IPS-NIHi11 (cell line): ENCODE results near the gene ASCL5.

Source experiments
- DNase-seq: peaks from one replicate; pipeline ENCODE4 v3.0.0; 2012; ENCODE audit warnings: mixed read lengths, low spot score

ASCL5 gene

DNA sequence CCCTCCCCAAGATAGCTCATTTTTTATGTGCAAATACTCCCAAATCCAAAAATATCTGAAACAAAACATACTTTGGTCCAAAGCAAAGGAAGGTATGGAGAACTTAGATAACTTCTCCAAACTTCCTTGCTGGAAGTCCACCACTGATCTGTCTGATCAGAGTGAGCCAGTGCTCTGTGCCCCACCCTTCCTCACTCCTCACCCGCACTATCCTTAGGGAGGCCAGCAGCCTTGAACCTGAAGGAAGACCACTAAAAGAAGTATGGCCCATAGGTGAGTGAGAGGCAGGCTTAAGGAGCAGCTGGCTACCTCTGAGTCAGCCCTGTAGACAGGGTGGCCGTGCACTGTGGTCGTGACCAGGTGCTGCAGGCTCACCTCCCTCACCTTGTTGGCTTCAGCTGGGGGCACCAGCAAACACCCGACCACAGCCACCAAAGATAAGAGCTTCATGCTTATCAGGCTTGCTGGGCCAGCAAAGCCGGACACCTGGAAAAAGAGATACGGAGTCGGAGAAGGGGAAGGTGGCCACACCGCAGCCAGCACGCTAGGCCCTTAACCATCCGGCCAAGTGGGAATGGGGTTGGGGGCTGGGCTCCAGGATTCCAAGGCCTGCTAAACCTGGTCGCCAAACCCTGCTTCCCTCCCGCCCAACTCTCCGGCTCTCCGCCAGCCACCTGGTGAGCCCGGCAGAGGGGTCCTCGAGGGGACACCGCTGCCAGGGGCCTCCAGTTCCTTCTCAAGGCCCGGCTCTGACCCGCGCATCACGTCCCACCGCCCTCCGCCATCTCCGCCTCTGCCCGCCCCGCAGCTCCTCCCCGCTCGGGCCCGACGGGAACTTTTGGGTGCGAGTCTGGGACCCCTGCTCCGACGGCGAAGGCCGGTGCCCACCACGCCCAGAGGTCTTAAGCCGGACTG is 26.7 kb upstream of the ASCL5 start:
- DNase-seq: no peak

DNA sequence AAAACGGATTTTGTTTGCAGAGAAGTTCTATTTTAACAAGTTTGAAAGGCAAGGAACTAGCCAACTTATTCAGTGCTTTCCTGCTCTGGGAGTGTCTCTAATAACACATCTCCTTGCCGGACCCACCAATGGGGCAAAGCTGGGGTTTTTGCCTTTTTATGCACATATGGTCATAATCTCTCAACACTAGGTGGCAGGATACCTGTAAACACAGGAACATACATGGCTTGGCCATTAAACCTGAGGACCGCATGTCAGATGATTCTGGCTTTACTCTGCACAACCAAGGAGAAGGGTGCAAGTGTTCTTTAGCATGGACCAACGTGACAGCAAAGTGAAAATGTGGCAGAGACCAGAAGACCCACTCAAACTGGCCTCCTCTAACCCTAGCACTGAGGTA is 22.4 kb upstream of the ASCL5 start:
- DNase-seq: peak; percentile 80

DNA sequence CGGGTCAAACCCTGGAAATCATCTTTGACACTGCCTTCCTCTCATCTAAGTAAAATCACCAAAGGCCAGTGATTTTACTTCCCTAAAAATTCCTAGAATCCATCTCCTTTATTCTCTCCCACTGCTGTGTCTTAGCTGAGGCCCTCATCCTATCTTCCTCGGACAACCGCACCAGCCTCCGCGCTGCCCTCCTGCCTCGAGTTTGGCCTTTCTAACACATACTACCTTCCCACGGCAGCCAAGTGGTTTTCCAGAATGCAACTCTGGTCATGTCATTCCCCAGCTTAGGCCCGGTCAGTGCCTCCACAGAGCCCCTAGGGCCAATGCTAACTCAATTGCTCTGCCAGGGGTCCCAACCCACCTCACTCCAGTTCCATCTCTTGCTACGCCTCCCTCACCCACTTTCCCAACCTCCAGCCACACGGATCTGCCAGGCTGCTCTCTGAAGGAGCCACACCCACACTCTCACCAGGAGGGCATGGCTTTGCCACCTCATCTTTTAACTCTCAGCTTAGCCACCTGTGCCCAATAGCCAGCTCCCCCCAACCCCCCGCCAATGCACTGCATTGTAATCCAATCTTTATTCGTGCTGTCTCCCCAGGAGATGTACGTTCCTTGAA is 20.5 kb upstream of the ASCL5 start:
- no peak for DNase-seq

DNA sequence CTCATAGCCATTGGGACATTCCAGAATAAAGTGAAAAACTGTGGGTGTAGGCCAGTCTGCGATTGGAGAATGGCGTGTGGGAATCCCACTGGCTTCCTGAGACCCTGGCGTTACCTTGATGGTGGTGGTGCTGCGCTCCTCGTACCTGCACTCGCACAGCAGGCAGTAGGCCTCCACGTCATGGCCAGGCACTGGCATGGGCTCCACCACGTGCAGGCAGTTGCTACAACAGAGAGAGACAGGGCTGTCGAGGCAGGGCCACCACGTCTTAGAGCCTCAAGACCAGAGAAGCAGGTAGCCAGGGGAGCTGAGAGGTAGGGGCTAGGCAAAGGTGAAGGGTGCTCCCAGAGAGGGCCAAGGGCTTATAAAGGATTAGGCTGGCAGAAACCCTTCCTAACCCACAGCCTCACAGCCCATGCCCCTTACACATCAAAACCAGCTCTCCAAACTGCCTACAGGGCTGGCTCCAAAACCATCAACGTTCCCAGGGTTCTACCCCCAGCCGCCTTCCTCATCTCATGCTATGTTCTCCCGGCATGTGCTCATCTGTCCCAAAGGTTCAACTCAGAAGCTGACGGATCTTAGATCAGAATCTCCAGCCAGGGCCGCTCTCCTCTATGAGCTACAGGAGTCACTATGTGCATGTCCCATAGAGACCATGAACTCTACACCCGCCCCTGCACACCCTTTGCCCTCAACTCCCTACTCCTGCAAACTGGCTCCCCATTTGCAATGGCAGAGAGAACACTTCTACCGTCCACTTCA is 19.8 kb upstream of the ASCL5 start:
- DNase-seq: no peak

DNA sequence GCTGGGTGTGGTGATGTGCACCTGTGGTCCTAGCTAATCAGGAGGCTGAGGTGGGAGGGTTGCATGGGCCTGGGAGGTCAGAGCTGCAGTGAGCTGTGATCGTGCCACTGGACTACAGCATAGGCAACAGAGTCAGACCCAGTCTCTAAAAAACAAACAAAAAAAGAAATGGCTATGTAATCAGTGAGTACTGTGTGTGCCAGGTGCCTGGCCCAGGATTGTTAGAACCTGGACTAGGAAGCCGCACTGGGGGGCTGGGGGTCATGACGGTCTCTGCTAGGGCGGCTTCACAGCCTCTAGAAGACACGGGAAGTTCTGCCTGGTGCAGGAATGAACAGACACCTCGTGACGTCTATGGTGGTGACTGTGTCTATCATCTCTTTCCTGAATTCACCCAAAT is 18.8 kb upstream of the ASCL5 start:
- no peak for DNase-seq

DNA sequence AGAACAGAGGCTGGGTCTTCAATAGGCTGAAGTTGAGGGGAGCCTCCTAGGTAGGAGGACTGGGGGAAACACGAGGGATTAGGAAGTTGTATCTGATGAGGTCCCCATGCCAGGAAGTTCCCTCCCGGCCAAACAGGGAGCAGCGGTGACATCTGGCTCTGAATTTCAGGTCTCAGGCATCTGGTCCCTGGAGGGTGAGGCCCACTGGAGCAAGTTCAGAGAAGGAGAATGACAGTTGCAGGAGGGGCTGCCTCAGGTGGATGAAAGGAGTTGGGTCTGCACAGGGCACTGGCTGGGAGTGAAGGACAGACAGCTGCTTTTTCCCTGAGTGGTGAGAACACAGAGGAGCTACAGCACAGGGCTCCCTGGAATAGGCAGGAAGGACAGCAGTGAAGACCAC is 18.1 kb upstream of the ASCL5 start:
- no peak for DNase-seq

DNA sequence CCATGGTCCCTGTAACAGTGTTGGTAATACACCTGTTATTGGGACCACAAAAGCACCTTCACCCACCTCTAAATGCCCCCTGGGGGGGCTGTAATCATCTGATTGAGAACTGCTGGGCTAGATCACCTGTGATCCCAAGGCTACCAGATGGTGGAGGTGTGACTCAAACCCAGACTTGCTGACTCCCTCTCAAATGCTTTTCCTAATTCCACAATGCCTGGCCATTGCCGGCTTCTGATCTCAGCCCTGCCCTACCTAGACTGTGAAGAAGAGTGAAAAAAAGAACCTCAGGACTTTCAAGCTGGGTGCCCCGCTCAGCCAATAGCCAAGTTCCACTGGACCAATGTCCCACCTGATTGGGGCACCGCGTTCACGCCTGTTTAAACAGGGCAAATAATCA is 17.7 kb upstream of the ASCL5 start:
- DNase-seq: no peak

DNA sequence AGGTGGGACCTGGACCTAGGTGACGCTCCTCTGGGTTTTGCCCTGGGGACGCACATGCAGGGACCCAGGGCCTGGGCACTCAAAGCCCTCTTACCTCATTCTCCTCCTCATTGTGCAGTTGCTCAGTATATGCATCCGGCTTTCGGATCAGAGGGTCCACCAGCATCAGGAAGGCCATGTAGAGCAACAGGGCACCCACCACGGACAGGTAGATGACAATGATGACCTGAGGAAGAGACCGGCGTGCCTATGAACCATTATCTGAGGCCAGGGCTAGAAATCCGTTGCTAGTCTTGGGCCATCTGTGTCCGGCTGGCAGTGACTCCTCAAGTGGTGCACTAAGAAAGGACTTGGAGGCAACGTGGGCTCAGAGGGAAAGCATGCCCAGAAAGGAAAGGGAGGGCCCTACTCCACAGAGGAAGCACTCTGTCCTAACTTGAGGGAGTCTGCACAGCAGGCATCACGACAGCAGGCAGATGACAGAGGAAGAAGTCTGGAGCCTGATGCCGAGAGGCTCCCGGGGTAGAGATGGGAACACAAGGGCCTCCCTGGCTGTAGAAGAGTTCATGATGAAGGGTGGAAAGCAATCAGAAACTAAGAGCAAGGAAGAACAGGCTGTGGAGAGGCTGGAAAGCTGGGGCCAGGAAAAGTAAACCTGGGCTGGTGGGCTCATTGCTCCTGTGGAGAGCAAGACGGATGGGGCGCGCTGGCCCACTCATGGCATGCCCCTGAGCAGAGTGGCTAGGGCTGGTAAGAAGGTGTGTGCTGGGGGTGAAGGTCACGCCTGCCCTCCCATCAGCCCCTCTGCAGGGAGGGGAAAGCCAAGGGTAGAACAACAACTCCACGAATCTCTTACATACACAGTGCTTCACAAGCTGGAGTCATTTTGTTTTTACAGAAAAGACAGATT is 17.0 kb upstream of the ASCL5 start:
- no peak for DNase-seq

DNA sequence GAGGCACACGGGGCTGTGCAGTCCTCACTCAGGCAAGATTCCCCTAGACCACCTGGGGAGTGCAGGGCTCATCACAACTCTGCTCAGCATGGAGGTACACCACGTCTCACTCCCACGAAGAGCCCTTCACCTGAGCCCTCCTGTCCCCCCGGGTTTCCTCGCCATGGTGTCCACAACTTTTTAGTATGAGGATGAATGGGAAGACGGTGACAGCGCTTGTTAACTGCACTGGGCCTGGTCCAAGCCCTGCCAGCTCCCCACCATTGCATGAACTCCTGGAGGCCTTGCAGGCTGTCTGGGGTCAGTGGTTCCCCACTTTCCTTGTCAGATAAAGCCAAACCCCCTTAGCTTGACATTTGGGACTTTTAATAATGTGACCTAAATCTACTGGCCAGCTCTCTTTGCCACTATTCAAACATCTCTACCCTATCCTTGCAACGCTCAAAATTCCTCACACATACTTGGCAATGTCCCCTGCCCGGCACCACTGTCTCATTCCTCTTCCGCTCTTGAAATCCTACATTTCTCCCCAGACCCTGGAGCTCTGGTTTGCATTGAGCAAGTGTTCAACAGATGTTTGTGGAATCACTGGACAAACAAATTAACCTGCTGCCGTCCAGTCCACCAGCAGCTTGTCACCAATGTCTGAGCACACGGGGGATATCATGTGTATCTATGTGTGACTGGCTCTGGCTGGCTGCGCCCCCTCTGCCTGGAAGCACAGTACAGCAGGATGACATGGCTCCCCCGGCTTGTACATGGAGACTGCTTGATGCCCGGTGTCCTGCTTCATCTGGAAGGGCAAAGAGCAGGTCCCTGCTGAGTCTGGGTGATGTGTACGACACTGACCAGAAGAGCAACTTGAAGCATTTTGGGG is 16.1 kb upstream of the ASCL5 start:
- no peak for DNase-seq

DNA sequence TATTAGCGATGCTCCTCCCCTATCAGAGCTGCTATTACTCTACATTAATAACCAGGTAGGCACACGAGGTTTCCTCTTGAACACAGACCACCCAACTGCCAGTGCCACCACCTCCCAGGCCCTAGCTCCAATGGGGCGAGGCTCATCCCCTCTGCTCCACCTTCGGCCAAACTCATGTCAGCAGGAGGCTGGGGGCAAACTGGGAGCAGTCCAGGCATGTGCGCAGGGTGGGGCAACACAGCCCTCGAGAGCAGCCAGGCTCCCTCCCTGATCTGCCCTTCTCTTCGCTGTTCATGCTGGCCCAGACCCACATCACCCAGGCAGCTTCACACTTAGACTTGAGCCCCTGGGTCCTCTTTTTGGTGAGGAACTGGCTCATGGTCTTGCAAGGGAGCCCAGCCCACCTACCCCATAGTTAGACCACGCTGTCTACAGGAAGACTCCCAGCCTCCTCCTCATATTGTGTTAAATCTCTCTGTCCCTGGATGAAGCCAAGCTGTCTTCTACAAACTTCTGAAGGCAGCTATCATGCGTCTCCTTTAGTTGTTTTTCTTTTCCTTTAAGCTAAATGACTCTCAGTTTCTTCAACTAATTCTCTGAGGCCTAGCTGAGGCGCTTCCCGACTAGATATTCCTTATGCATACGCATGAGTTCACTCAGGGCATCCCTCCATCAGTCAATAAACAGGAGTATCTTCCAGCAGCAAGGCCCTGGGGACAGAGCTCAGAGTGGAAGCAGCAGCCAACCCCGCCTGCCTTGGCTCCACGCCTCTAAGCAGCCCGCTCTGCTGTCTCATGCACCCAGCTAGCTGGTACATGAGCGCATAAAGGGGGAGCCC is 15.2 kb upstream of the ASCL5 start:
- no peak for DNase-seq

DNA sequence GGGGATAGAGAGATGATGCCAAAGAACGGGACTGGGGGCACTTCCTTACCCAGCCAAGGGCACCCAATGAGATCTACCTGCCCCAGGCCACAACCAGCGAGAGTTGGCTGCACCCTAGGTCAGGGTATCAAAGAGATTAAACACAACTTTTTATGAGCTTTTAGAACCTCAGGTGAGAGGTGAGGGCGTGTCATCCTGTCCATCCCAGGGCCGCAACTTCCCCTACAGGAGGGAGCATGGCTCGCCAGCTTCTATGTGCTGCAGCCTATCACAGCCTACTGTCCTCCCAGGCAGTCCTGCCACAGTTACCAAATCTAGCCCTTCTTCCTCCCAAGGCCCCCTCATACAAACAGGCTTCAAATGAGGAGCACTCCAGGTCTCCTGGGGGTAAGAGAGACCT is 14.4 kb upstream of the ASCL5 start:
- no peak for DNase-seq

DNA sequence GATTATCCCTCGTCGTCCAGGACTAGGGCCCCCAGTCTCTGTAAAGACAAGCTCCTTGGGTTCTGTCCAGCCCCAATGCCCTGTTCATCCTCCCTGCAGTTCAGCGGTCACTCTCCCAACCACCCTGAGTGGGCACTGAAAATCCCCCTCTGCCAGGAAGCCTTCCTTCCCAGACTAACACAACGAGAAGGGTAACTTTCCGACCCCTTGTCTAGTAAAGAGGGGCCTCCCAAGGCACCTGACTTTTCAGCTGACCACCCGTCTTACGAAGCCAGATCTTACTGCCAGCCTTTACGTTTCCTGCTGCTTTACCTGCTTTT is 13.9 kb upstream of the ASCL5 start:
- DNase-seq: no peak

DNA sequence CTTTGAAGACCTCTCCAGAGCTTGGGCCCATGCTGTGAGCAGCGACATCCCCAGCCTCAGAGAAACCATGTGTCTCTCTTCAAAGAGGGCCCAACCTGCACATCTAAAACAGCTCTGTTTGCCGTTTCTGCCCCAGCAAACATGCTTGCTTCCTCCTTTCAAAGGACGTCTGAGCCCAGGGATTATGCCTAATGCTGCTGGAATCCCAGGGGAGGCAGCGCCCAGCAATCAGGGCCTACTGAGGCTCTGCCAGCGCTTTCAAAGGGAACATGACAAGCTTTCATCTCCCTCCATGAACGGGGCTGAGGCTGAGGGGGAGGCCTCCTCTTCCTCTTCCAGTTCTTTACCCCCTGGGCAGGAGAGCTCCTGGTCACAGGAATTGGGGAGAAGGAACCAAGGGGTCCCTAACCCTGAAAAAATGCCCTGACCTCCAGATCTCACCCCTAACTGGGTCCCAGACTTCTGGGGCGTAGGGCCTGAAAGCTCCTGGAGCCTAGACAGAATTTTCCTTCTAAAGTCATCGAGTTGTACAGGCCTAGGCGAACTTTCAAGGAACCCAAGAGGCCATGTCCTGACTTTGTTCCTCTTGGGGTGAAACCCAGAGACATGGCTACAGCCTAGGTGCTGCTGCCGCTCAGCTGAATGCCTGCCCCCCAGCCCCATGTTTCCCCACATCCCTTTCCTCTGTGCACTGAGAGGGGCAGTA is 13.4 kb upstream of the ASCL5 start:
- DNase-seq: no peak

DNA sequence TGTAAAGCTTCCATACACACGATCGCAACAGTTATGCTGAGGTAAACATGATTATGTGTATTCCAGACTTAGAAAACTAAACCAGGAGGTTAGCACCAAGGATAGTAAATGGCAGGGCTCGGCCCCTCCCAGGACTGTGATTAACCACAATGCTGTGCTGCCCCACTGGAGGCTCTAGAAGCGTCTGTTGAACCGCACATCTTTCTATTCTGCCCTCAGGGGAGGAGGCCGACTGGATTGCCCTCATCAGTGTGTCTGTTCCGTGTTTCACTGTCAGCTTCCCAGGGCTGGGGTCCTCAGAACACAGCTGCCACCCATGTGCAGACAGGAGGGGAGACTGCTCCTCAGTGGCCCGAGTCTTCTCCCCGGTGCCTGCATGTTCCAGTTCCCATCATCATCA is 12.8 kb upstream of the ASCL5 start:
- no peak for DNase-seq

DNA sequence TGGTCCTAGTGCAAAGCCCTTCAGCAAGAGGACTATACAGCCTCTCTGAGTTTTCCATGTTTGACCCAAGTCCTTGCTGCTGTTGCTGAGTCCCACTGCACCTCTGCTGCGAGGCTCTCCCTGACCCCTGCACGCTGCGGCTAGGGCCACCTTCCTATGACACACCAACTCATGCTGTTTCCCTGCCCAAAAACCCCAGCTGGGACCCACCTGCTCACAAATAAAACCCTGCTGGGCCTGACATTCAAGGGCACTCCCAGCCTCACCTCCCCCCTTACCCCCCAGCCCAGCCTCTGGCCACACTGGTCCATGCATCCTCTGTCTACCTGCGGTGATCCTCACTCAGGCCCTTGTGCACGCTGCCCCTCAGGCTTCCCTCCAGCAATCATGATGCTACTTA is 12.3 kb upstream of the ASCL5 start:
- DNase-seq: no peak

DNA sequence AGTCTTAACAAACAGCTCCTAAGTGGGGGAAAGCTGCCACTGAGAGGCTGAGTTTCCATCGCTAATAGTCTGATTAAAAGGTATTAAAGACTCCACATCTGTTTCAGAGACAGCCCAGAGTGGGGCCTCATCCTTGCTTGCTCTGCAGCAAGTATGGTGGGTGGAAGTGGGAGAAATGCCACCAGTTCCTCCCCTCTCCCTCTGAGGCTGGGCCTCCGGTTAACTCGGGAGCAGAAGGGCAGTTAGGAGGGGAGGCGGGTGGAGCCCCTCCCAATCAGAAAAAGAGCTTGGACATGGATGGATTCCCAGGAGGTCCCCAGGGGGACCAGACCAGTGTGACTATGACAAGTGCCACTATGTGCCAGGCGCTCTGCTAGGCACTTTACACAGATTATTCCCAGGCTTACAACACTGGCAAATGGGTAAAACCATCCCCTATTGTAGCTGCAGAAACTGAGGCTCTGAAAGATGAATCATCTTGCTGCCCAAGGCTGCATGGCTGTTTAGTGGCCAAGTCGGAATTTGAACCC is 11.4 kb upstream of the ASCL5 start:
- DNase-seq: no peak

DNA sequence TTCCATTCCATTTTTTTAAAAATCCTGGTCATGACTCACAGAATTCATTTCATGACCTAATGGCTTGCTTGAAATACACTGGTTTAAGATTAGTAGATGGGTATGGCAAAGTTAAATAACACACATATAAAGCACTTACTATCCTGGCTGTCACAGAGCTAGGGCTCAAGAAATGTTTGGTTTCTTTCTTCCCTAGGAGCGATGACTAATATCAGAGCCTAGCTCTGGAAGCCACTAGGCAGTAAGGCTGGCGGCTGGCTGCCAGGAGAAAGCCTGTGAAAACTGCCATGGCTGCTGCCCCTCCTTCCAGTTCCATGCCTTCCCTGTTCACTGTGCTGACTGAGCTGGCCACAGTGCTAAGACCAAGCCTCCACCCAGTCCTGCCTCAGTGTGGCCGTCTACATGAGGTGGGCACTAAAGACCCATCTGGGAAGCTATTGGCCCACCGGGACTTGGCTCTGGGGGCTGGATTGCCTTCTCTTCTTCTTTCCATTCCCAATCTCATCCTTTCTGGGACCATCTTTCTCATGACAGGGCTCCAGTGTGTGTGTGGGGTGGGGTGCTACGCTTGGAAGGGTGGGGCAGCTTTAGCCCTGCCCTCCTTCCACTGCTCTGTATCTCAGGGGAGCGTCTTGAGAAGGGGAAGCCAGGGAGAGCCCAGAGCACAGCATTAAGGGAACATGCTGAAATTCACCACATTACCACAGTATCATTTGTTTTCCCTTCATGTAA is 10.8 kb upstream of the ASCL5 start:
- no peak for DNase-seq

DNA sequence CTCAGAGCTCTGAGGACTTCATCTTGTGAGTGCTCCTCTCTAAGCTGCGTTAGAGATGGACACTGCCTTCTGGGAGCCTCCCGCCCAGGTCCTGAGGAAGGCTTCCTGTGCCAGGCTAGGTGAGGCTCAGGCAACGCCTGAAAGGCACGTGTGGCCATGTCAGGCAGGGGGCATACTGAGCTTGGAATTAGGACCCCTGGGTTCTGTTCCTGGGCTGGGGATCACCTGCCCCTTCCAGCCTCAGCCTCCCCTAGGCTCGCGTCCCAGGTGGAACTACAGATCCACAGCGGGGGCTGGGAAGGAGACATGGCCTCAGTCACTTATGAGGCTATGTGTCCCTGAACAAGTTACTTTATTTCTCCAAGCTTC is 10.0 kb upstream of the ASCL5 start:
- DNase-seq: no peak
